GM13976 (cell line): Measurements from ENCODE around the gene TUBA8.
"Not testable (repeated sequence)": the region's sequence is repeated elsewhere in the genome, so short reads cannot be mapped to it uniquely, and the experiment has no call there.

Experiments used
- DNase-seq: peaks from one replicate; pipeline ENCODE4 v3.0.0; 2012; ENCODE audit warnings: low spot score
- CTCF ChIP-seq: IDR thresholded peaks from 2 replicates; pipeline ENCODE4 v1.5.1; 2012; ENCODE audit warnings: borderline replicate concordance, mild to moderate bottlenecking; ENCODE audit not compliant: insufficient read depth; ENCODE audit errors: extremely low read depth, missing control alignments, control extremely low read depth
- in situ Hi-C: fragments of 300-500 bp; cut with MboI; formaldehyde crosslinking; loops from one replicate; pipeline ENCODE4 v1.12.0; 2022; ENCODE audit warnings: low sequenced_read_pairs, mixed read lengths, inconsistent platforms; ENCODE audit not compliant: unreplicated experiment

Gene TUBA8

GRCh38 chr22:18104566-18104965 lies 6.0 kb upstream of the TUBA8 start:
- in situ Hi-C loops, result no loop called here
- TF ChIP-seq CTCF, result no peak
- no peak for DNase-seq

- in situ Hi-C loops, DNase-seq: not testable (repeated sequence)
These were observed 4.6 kb upstream of the TUBA8 start for GRCh38 chr22:18105981-18106380.

- in situ Hi-C loops, result not testable (repeated sequence)
These were observed 3.9 kb upstream of the TUBA8 start for GRCh38 chr22:18106550-18107341.

GRCh38 chr22:18108187-18108586 lies 2.4 kb upstream of the TUBA8 start:
- DNase-seq, result no peak
- in situ Hi-C loops, result no loop called here

More at GRCh38 chr22:18106550-18107341, 3.9 kb upstream of the TUBA8 start:
- peak; percentile 59 for DNase-seq

GRCh38 chr22:18109410-18110193 lies 1.0 kb upstream of the TUBA8 start:
- no peak for TF ChIP-seq CTCF
- DNase-seq, result no peak
- in situ Hi-C loops, result no loop called here

More at GRCh38 chr22:18108187-18108586, 2.4 kb upstream of the TUBA8 start:
- no peak for TF ChIP-seq CTCF

- no peak for TF ChIP-seq CTCF
- in situ Hi-C loops, result no loop called here
- DNase-seq, result no peak
These were observed 547 bp downstream of the TUBA8 start for GRCh38 chr22:18110954-18111758.

- in situ Hi-C loops, result no loop called here
- DNase-seq, result no peak
- no peak for TF ChIP-seq CTCF
These were observed 1.2 kb downstream of the TUBA8 start for GRCh38 chr22:18111759-18112330.
